CD14-positive monocyte (primary cell): Measurements from ENCODE around the gene OGDHL. TPM values are rescaled to one million over a fixed set of nuclear protein-coding genes. Genes with fewer than 3 reads are reported as not detected.
"Not testable (repeated sequence)": the region's sequence is repeated elsewhere in the genome, so short reads cannot be mapped to it uniquely, and the experiment has no call there.

Experiments
- DNase-seq, 3 donors: peaks; one replicate each; pipeline ENCODE4 v3.0.0-alpha.2; 2011 to 2022
- H2AFZ ChIP-seq: 2 replicates; pipeline ENCODE4 v1.6.0; 2012; ENCODE audit warnings: mild to moderate bottlenecking, low read depth, low read length, inconsistent platforms; ENCODE audit not compliant: insufficient read depth, poor library complexity, severe bottlenecking
- H3K27ac ChIP-seq, 2 donors: 1 replicate in 1 of 2; 2 replicates in 1 of 2; pipeline ENCODE4 v1.5.1; 2012 to 2013; ENCODE audit warnings: low read length in 2 of 2, control low read depth in 1 of 2, inconsistent platforms in 1 of 2, low read depth in 1 of 2, mild to moderate bottlenecking in 1 of 2
- H3K27me3 ChIP-seq, 2 donors: one replicate each; pipeline versions ENCODE4 v1.6.0 to v1.6.1; 2011 to 2013; ENCODE audit warnings: low read length in 2 of 2; ENCODE audit not compliant: control insufficient read depth in 2 of 2, insufficient read depth in 2 of 2
- H3K36me3 ChIP-seq, 2 donors: replicated peaks in 1 of 2; 1 replicate in 1 of 2; 2 replicates in 1 of 2; pipeline versions ENCODE4 v1.5.1 to v1.6.1; 2012 to 2013; ENCODE audit warnings: low read length in 2 of 2, control low read depth in 1 of 2, inconsistent platforms in 1 of 2, mild to moderate bottlenecking in 1 of 2; ENCODE audit not compliant: insufficient read depth in 2 of 2, control insufficient read depth in 1 of 2
- H3K4me1 ChIP-seq, 2 donors: 1 replicate in 1 of 2; 2 replicates in 1 of 2; pipeline versions ENCODE4 v1.5.1 to v1.6.1; 2012 to 2013; ENCODE audit warnings: low read length in 2 of 2, control low read depth in 1 of 2, inconsistent platforms in 1 of 2, mild to moderate bottlenecking in 1 of 2, moderate library complexity in 1 of 2; ENCODE audit not compliant: insufficient read depth in 2 of 2, control insufficient read depth in 1 of 2
- H3K4me2 ChIP-seq: replicated peaks from 2 replicates; pipeline ENCODE3; 2012; ENCODE audit warnings: low read length, moderate library complexity, mild to moderate bottlenecking; ENCODE audit not compliant: poor library complexity, severe bottlenecking; ENCODE audit errors: extremely low read depth
- H3K4me3 ChIP-seq, 3 experiments: fragments of 200-600 bp in 1 of 3; sonication (generic) in 1 of 3; replicated peaks in 1 of 3; 1 replicate in 2 of 3; 2 replicates in 1 of 3; pipeline ENCODE4 v1.5.1; 2011 to 2013; ENCODE audit warnings: low read length in 3 of 3, mild to moderate bottlenecking in 3 of 3, control low read depth in 2 of 3, low read depth in 2 of 3, inconsistent platforms in 1 of 3, moderate library complexity in 1 of 3
- H3K79me2 ChIP-seq: 2 replicates; pipeline ENCODE4 v1.6.0; 2012; ENCODE audit warnings: mild to moderate bottlenecking, control low read depth, inconsistent platforms, low read length, moderate library complexity; ENCODE audit not compliant: insufficient read depth
- H3K9ac ChIP-seq: 2 replicates; pipeline ENCODE4 v1.6.0; 2017; ENCODE audit warnings: low read length, mild to moderate bottlenecking; ENCODE audit not compliant: insufficient read depth, poor library complexity, severe bottlenecking
- H3K9me3 ChIP-seq, 2 donors: replicated peaks in 1 of 2; 1 replicate in 1 of 2; 2 replicates in 1 of 2; pipeline versions ENCODE4 v1.5.1 to v1.6.1; 2012 to 2013; ENCODE audit warnings: low read length in 2 of 2, control low read depth in 1 of 2; ENCODE audit not compliant: control insufficient read depth in 1 of 2, insufficient read depth in 1 of 2
- H4K20me1 ChIP-seq: 2 replicates; pipeline ENCODE4 v1.6.0; 2012; ENCODE audit warnings: mild to moderate bottlenecking, low read length, control low read depth, moderate library complexity; ENCODE audit not compliant: insufficient read depth
- H3K27ac Mint-ChIP-seq, 7 donors: one replicate each; pipeline ENCODE4 v1.8.0; 2020; ENCODE audit warnings: mild to moderate bottlenecking in 7 of 7, mixed read lengths in 7 of 7, moderate library complexity in 6 of 7, inconsistent platforms in 2 of 7
- H3K27me3 Mint-ChIP-seq, 3 donors: one replicate each; pipeline ENCODE4 v1.8.0; 2021 to 2022; ENCODE audit warnings: low read depth in 3 of 3, mild to moderate bottlenecking in 3 of 3, mixed read lengths in 3 of 3, moderate library complexity in 3 of 3, inconsistent platforms in 1 of 3
- H3K36me3 Mint-ChIP-seq, 2 donors: one replicate each; pipeline ENCODE4 v1.8.0; 2020; ENCODE audit warnings: mixed read lengths in 2 of 2, inconsistent platforms in 1 of 2, mild to moderate bottlenecking in 1 of 2
- H3K4me1 Mint-ChIP-seq: one replicate; pipeline ENCODE4 v1.8.0; 2020; ENCODE audit warnings: mild to moderate bottlenecking, mixed read lengths
- H3K4me3 Mint-ChIP-seq, 2 donors: one replicate each; pipeline ENCODE4 v1.8.0; 2020; ENCODE audit warnings: mild to moderate bottlenecking in 2 of 2, mixed read lengths in 2 of 2, moderate library complexity in 1 of 2
- H3K9me3 Mint-ChIP-seq, 7 donors: one replicate each; pipeline ENCODE4 v1.8.0; 2020 to 2022; ENCODE audit warnings: mixed read lengths in 7 of 7, mild to moderate bottlenecking in 6 of 7, moderate library complexity in 6 of 7, inconsistent platforms in 2 of 7
- CTCF ChIP-seq: fragments of 200-600 bp; IDR thresholded peaks from one replicate; pipeline ENCODE4 v1.8.0; 2022; ENCODE audit warnings: antibody characterized with exemption, mild to moderate bottlenecking
- WGBS: methylation state at CpG from one replicate; pipeline ENCODE4 v1.1.5; 2013; ENCODE audit warnings: missing lambda C conversion rate; ENCODE audit not compliant: insufficient coverage; 5-methylcytosine and 5-hydroxymethylcytosine counted together
- intact Hi-C, 2 donors: fragments of 100-400 bp; cut with micrococcal nuclease; formaldehyde crosslinking; loops; one replicate each; pipeline versions ENCODE4 v1.15.0 to v1.15.1; 2023
- polyA plus RNA-seq, 3 donors: library from polyadenylated mRNA; depleted of rRNA in 1 of 3; unstranded in 2 of 3; stranded (reverse) in 1 of 3; fragments of 300-500 nt in 2 of 3; fragments of >200 nt in 1 of 3; fragmentation: Illumina TruSeq in 2 of 3; gene quantifications; 1 replicate in 2 of 3; 2 replicates in 1 of 3; pipeline ENCODE4 v1.2.3, GENCODE V29; 2012 to 2021

The OGDHL gene
- polyA plus RNA-seq, 3 donors: not detected

GRCh38 chr10:49756031-49756430 lies 6.1 kb downstream of the OGDHL start:
- Histone ChIP-seq H3K4me3 (no peak overlapping the region), H3K36me3 (no peaks in the 10 kb centered on the region), H3K9me3 (no peaks in the 10 kb centered on the region), H4K20me1 (no peaks in the 10 kb centered on the region), H2AFZ (no peak overlapping the region), H3K4me1 (no peaks in the 10 kb centered on the region), H3K27me3 (peaks cover 0 to 2% of the 10 kb centered on the region in 2 donors), H3K27ac (no peak overlapping the region), H3K4me2 (no peak overlapping the region), H3K79me2 (no peaks in the 10 kb centered on the region), H3K9ac (no peak overlapping the region)
- no peaks in the 10 kb centered on the region for H3K36me3 Mint-ChIP-seq
- H3K4me3 Mint-ChIP-seq: no peak overlapping the region
- WGBS: 100% methylated on average over 1 of the region's 3 CpGs
- no peak for TF ChIP-seq CTCF
- H3K4me1 Mint-ChIP-seq: no peaks in the 10 kb centered on the region
- peaks cover 0 to 2% (median 0%) of the 10 kb centered on the region in 7 donors for H3K9me3 Mint-ChIP-seq
- H3K27ac Mint-ChIP-seq: no peak overlapping the region
- intact Hi-C loops: no loop called here
- peaks cover 5 to 13% (median 11%) of the 10 kb centered on the region in 3 donors for H3K27me3 Mint-ChIP-seq
- DNase-seq: no peak

GRCh38 chr10:49754951-49755350 lies 7.2 kb downstream of the OGDHL start:
- H3K36me3 ChIP-seq, H4K20me1 ChIP-seq, H3K4me3 ChIP-seq, H3K9ac ChIP-seq, H3K36me3 Mint-ChIP-seq, H3K9me3 ChIP-seq, H3K9me3 Mint-ChIP-seq, H3K27ac Mint-ChIP-seq, H2AFZ ChIP-seq, H3K27ac ChIP-seq, H3K79me2 ChIP-seq, H3K27me3 Mint-ChIP-seq, H3K27me3 ChIP-seq, H3K4me3 Mint-ChIP-seq, DNase-seq, intact Hi-C loops, H3K4me1 ChIP-seq, H3K4me1 Mint-ChIP-seq, H3K4me2 ChIP-seq: not testable (repeated sequence)
- WGBS: 78% methylated on average over 5 of the region's 7 CpGs
